Measurements from ENCODE around the gene CCDC12. TPM values are rescaled to one million over a fixed set of nuclear protein-coding genes. Genes with fewer than 3 reads are reported as not detected.

CCDC12 gene
- total and polyA plus RNA-seq, 3 experiments from 2014 or later, result 56.4 to 114 (median 59.8) TPM

DNA sequence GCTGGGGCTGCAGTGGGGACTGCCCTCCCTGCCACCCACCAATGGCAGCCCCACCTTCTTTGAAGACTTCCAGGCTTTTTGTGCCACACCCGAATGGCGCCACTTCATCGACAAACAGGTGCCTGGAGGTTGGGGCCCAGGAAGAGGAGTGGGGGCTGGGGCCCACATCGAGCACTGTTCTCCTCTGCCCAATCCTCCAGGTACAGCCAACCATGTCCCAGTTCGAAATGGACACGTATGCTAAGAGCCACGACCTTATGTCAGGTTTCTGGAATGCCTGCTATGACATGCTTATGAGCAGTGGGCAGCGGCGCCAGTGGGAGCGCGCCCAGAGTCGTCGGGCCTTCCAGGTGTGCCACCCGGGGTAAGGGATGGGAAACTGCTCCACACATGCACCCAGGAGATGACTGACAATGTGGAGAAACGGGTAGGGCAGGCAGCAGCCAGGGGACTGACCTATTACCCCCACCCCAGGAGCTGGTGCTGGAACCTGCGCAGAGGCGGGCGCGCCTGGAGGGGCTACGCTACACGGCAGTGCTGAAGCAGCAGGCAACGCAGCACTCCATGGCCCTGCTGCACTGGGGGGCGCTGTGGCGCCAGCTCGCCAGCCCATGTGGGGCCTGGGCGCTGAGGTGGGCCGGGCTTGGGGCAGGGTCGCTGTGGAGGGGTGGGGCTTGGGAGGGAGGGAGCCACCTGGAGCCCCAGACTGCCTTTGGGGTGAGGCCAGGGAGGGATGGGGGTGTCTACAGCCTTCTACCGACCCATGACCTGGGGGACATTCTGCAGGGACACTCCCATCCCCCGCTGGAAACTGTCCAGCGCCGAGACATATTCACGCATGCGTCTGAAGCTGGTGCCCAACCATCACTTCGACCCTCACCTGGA is 25.9 kb upstream of the CCDC12 start:
- peaks cover 65% of the 10 kb centered on the region for H3K36me3 ChIP-seq (ENCODE audit: insufficient read depth, low read length)
- POLR2A ChIA-PET, result no interaction called here
- H3K4me3 ChIP-seq (ENCODE audit: low read length), result no peak overlapping the region
- H3K36me3 Mint-ChIP-seq, result peaks cover 0 to 89% (median 4%) of the 10 kb centered on the region in 3 donors
- DNase-seq, result peak in 1 of 5 donors; percentile 51
- H3K27ac Mint-ChIP-seq, result peak overlapping the region in 2 of 8 donors; percentile 32 to 57
- H3K9me3 ChIP-seq (ENCODE audit: low read length), result no peaks in the 10 kb centered on the region
- H3K27me3 Mint-ChIP-seq, result no peaks in the 10 kb centered on the region
- no peaks in the 10 kb centered on the region for H3K9me3 Mint-ChIP-seq
- no peak overlapping the region for H3K4me3 Mint-ChIP-seq
- H3K4me1 Mint-ChIP-seq, result peaks cover 7 to 17% (median 9%) of the 10 kb centered on the region in 3 donors
- no peaks in the 10 kb centered on the region for H3K27me3 ChIP-seq (ENCODE audit: insufficient read depth, low read length, poor library complexity, severe bottlenecking)
- CTCF ChIA-PET, result no interaction called here
- peaks cover 6% of the 10 kb centered on the region for H3K4me1 ChIP-seq (ENCODE audit: insufficient read depth, low read length)
- no peak overlapping the region for H3K27ac ChIP-seq (ENCODE audit: low read depth, low read length)

DNA sequence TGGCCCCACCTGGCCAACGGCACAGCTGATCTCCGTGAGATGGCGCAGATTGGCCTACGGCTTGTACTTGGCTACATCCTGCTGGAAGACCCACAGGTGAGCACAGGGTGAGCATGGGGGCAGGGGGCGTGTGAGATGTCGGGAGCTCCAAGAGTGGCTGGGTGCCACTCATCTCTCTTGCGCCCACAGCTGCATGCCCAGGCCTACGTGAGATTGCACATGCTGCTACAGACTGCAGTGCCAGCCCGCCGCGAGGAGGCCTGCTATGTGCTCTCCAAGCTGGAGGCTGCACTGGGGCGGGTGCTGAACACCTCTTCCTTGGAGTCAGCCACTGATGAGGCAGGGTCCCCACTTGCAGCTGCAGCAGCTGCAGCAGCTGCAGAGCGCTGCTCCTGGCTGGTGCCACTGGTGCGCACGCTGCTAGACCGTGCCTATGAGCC is 25.2 kb upstream of the CCDC12 start:
- POLR2A ChIA-PET, result no interaction called here
- Mint-ChIP-seq H3K27ac (peak overlapping the region in 1 of 8 donors; percentile 64), H3K27me3 (no peaks in the 10 kb centered on the region), H3K36me3 (peaks cover 0 to 89% (median 4%) of the 10 kb centered on the region in 3 donors), H3K4me1 (peaks cover 14 to 23% (median 16%) of the 10 kb centered on the region in 3 donors), H3K9me3 (no peaks in the 10 kb centered on the region), H3K4me3 (no peak overlapping the region)
- Histone ChIP-seq H3K9me3 (ENCODE audit: low read length) (no peaks in the 10 kb centered on the region), H3K27me3 (ENCODE audit: insufficient read depth, low read length, poor library complexity, severe bottlenecking) (no peaks in the 10 kb centered on the region), H3K4me1 (ENCODE audit: insufficient read depth, low read length) (peaks cover 6% of the 10 kb centered on the region), H3K36me3 (ENCODE audit: insufficient read depth, low read length) (peaks cover 62% of the 10 kb centered on the region), H3K4me3 (ENCODE audit: low read length) (no peak overlapping the region), H3K27ac (ENCODE audit: low read depth, low read length) (no peak overlapping the region)
- DNase-seq, result no peak
- CTCF ChIA-PET, result no interaction called here

DNA sequence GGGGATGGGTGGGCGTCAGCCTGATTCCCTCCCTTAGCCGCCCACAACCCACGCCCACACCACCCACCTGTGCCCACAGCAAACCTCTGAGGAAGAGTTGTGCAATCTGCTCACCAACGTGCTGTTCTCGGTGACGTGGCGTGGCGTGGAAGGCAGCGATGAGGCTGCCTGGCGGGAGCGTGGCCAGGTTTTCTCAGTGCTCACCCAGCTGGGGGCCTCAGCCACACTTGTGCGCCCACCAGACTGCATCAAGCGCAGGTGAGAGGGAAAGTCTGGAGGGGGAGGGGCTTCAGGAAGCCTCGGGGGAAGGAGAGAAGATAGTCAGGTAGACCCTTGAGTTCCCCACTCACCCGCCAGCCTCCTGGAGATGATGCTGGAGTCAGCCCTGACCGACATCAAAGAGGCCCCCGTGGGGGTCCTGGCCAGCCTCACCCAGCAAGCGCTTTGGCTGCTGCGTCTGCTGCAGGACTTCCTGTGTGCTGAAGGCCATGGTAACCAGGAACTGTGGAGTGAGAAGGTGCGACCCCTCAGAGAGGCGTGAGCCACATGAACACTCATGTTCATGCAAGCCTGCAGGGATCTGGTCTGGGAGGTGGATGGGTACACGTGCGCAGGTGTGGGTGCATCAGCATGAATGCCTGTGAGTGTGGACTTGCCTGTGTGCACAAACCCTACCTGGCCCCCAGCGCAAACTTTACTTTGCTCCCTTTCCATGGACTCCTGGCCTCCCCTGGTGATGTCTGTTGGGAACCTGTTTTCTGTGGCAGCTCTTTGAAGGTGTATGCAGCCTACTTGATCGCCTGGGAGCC is 24.6 kb upstream of the CCDC12 start:
- Histone ChIP-seq H3K4me1 (ENCODE audit: insufficient read depth, low read length) (peaks cover 6% of the 10 kb centered on the region), H3K27ac (ENCODE audit: low read depth, low read length) (no peak overlapping the region), H3K27me3 (ENCODE audit: insufficient read depth, low read length, poor library complexity, severe bottlenecking) (no peaks in the 10 kb centered on the region), H3K9me3 (ENCODE audit: low read length) (no peaks in the 10 kb centered on the region), H3K4me3 (ENCODE audit: low read length) (no peak overlapping the region), H3K36me3 (ENCODE audit: insufficient read depth, low read length) (peaks cover 57% of the 10 kb centered on the region)
- Mint-ChIP-seq H3K36me3 (peaks cover 0 to 84% (median 4%) of the 10 kb centered on the region in 3 donors), H3K9me3 (no peaks in the 10 kb centered on the region), H3K27me3 (no peaks in the 10 kb centered on the region), H3K27ac (peak overlapping the region in 4 of 8 donors; percentile 46 to 83 (median 68)), H3K4me1 (peaks cover 14 to 27% (median 17%) of the 10 kb centered on the region in 3 donors), H3K4me3 (peak overlapping the region in 1 of 7 donors; percentile 15)
- CTCF ChIA-PET, result no interaction called here
- peak in 1 of 5 donors; percentile 46 for DNase-seq
- POLR2A ChIA-PET, result no interaction called here

GRCh38 chr3:47000198-47000815 is 23.8 kb upstream of the CCDC12 start:
- CTCF ChIA-PET, result interaction anchor here (1.4 kb wide), 1 partner anchor 32 kb away, joined by 3 read pairs; no protein-coding TSS in a partner anchor
- Histone ChIP-seq H3K4me3 (ENCODE audit: low read length) (no peak overlapping the region), H3K36me3 (ENCODE audit: insufficient read depth, low read length) (peaks cover 54% of the 10 kb centered on the region), H3K27me3 (ENCODE audit: insufficient read depth, low read length, poor library complexity, severe bottlenecking) (no peaks in the 10 kb centered on the region), H3K27ac (ENCODE audit: low read depth, low read length) (no peak overlapping the region), H3K4me1 (ENCODE audit: insufficient read depth, low read length) (peaks cover 6% of the 10 kb centered on the region), H3K9me3 (ENCODE audit: low read length) (no peaks in the 10 kb centered on the region)
- peaks cover 17 to 27% (median 18%) of the 10 kb centered on the region in 3 donors for H3K4me1 Mint-ChIP-seq
- peak overlapping the region in 3 of 8 donors; percentile 33 to 83 (median 72) for H3K27ac Mint-ChIP-seq
- H3K9me3 Mint-ChIP-seq, result no peaks in the 10 kb centered on the region
- POLR2A ChIA-PET, result no interaction called here
- DNase-seq, result peak in 1 of 5 donors; percentile 43
- no peak overlapping the region for H3K4me3 Mint-ChIP-seq
- H3K27me3 Mint-ChIP-seq, result no peaks in the 10 kb centered on the region
- H3K36me3 Mint-ChIP-seq, result peaks cover 0 to 81% (median 4%) of the 10 kb centered on the region in 3 donors

DNA sequence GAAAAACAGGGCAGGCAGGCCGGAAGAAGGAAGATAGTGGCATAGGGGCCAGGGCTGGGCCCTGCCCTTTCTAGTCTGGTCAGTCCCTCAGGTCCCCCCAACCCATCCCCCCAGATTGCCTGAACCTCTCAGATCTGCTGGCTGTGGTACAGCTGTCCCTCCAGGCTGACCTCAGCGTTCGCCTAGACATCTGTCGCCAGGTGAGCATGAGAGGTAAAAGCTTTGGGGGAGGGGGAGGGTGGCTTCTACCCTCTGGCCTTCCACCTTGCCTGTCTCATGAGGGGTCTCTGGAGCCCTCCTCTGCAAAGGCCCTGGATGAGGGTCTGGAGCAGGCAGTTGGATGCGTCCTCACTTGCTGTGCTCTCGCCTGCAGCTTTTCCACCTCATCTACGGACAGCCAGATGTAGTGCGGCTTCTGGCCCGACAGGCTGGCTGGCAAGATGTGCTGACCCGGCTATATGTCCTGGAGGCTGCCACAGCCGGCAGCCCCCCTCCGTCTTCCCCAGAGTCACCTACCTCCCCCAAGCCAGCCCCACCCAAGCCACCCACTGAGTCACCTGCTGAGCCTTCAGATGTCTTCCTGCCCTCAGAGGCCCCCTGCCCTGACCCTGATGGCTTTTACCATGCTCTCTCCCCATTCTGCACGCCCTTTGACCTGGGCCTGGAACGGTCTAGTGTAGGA is 23.1 kb upstream of the CCDC12 start:
- H3K36me3 Mint-ChIP-seq, result peaks cover 0 to 81% (median 5%) of the 10 kb centered on the region in 3 donors
- H3K4me3 Mint-ChIP-seq, result no peak overlapping the region
- ChIA-PET CTCF (interaction anchor here (0.7 to 3.4 kb wide), 6 partner anchors 12 to 76 kb away, joined by 3 to 15 read pairs (median 6); no protein-coding TSS in a partner anchor), POLR2A (interaction anchor here (0.6 kb wide), 1 partner anchor 28 kb away, joined by 3 read pairs; no protein-coding TSS in a partner anchor)
- H3K27me3 Mint-ChIP-seq, result no peaks in the 10 kb centered on the region
- Histone ChIP-seq H3K27ac (ENCODE audit: low read depth, low read length) (no peak overlapping the region), H3K4me3 (ENCODE audit: low read length) (no peak overlapping the region), H3K27me3 (ENCODE audit: insufficient read depth, low read length, poor library complexity, severe bottlenecking) (no peaks in the 10 kb centered on the region), H3K9me3 (ENCODE audit: low read length) (no peaks in the 10 kb centered on the region), H3K36me3 (ENCODE audit: insufficient read depth, low read length) (peaks cover 52% of the 10 kb centered on the region), H3K4me1 (ENCODE audit: insufficient read depth, low read length) (peaks cover 6% of the 10 kb centered on the region)
- peaks cover 17 to 29% (median 18%) of the 10 kb centered on the region in 3 donors for H3K4me1 Mint-ChIP-seq
- peak overlapping the region in 1 of 8 donors; percentile 12 for H3K27ac Mint-ChIP-seq
- DNase-seq, result peak in 1 of 5 donors; percentile 44
- H3K9me3 Mint-ChIP-seq, result no peaks in the 10 kb centered on the region

- POLR2A ChIA-PET, result interaction anchor here (1.3 kb wide), 1 partner anchor 17 kb away, joined by 3 read pairs; no protein-coding TSS in a partner anchor
- peaks cover 6% of the 10 kb centered on the region for H3K4me1 ChIP-seq (ENCODE audit: insufficient read depth, low read length)
- Mint-ChIP-seq H3K4me1 (peaks cover 17 to 35% (median 18%) of the 10 kb centered on the region in 3 donors), H3K4me3 (no peak overlapping the region), H3K27me3 (no peaks in the 10 kb centered on the region), H3K9me3 (no peaks in the 10 kb centered on the region), H3K36me3 (peaks cover 0 to 81% (median 7%) of the 10 kb centered on the region in 3 donors), H3K27ac (peak overlapping the region in 4 of 8 donors; percentile 1 to 83 (median 42))
- DNase-seq, result peak in 1 of 5 donors; percentile 44
- no peaks in the 10 kb centered on the region for H3K9me3 ChIP-seq (ENCODE audit: low read length)
- H3K27me3 ChIP-seq (ENCODE audit: insufficient read depth, low read length, poor library complexity, severe bottlenecking), result no peaks in the 10 kb centered on the region
- no peak overlapping the region for H3K4me3 ChIP-seq (ENCODE audit: low read length)
- no peak overlapping the region for H3K27ac ChIP-seq (ENCODE audit: low read depth, low read length)
- H3K36me3 ChIP-seq (ENCODE audit: insufficient read depth, low read length), result peaks cover 46% of the 10 kb centered on the region
- CTCF ChIA-PET, result interaction anchor here (0.7 to 3.4 kb wide), 15 partner anchors 8 to 320 kb away, joined by 3 to 15 read pairs (median 3); no protein-coding TSS in a partner anchor
Measured at GRCh38 chr3:46998852-46999515, 22.4 kb upstream of the CCDC12 start.

Measured in CD8-positive, alpha-beta memory T cell (primary cell).